ENCODE results near the gene TMBIM1. TPM values are rescaled to one million over a fixed set of nuclear protein-coding genes. Genes with fewer than 3 reads are reported as not detected.
"Not testable (repeated sequence)": the region's sequence is repeated elsewhere in the genome, so short reads cannot be mapped to it uniquely, and the experiment has no call there.

The TMBIM1 gene
- total RNA-seq, 2 donors from 2014 or later, result 42.8 to 79.0 TPM

- DNase-seq (ENCODE audit: low spot score), result no peak
- Mint-ChIP-seq H3K27ac (no peak overlapping the region), H3K4me1 (ENCODE audit: low read depth in 2 of 2) (peaks cover 14 to 15% of the 10 kb centered on the region in 2 donors), H3K4me3 (no peak overlapping the region), H3K27me3 (peaks cover 0 to 12% of the 10 kb centered on the region in 2 donors), H3K36me3 (no peaks in the 10 kb centered on the region), H3K9me3 (no peaks in the 10 kb centered on the region)
- ATAC-seq, result no peak
Measured at GRCh38 chr2:218325566-218326160, 33.4 kb upstream of the TMBIM1 start.

- ATAC-seq (no peak), DNase-seq (ENCODE audit: low spot score) (no peak)
- H3K27me3 Mint-ChIP-seq, result peaks cover 0 to 12% of the 10 kb centered on the region in 2 donors
- no peaks in the 10 kb centered on the region for H3K36me3 Mint-ChIP-seq
- H3K27ac Mint-ChIP-seq, result no peak overlapping the region
- H3K9me3 Mint-ChIP-seq, result no peaks in the 10 kb centered on the region
- peak overlapping the region; percentile 88 for H3K4me3 Mint-ChIP-seq
- H3K4me1 Mint-ChIP-seq (ENCODE audit: low read depth in 2 of 2), result peaks cover 14 to 15% of the 10 kb centered on the region in 2 donors
Measured at GRCh38 chr2:218323526-218324472, 31.5 kb upstream of the TMBIM1 start.

- H3K9me3 Mint-ChIP-seq, result no peaks in the 10 kb centered on the region
- H3K36me3 Mint-ChIP-seq, result no peaks in the 10 kb centered on the region
- H3K27me3 Mint-ChIP-seq, result peaks cover 0 to 12% of the 10 kb centered on the region in 2 donors
- peak overlapping the region in 1 of 2 donors; percentile 22 for H3K27ac Mint-ChIP-seq
- H3K4me3 Mint-ChIP-seq, result peak overlapping the region; percentile 88
- ATAC-seq (peak; percentile 83 to 88), DNase-seq (ENCODE audit: low spot score) (peak; percentile 76)
- H3K4me1 Mint-ChIP-seq (ENCODE audit: low read depth in 2 of 2), result peaks cover 14 to 16% of the 10 kb centered on the region in 2 donors
Measured at GRCh38 chr2:218322768-218323525, 30.6 kb upstream of the TMBIM1 start.

- DNase-seq (ENCODE audit: low spot score), result no peak
- Mint-ChIP-seq H3K36me3 (no peaks in the 10 kb centered on the region), H3K4me3 (no peak overlapping the region), H3K9me3 (no peaks in the 10 kb centered on the region), H3K27me3 (peaks cover 0 to 10% of the 10 kb centered on the region in 2 donors), H3K4me1 (ENCODE audit: low read depth in 2 of 2) (peaks cover 23 to 31% of the 10 kb centered on the region in 2 donors), H3K27ac (no peak overlapping the region)
- ATAC-seq, result no peak
Measured at GRCh38 chr2:218320704-218321336, 28.5 kb upstream of the TMBIM1 start.

GRCh38 chr2:218319813-218320365 lies 27.6 kb upstream of the TMBIM1 start:
- no peaks in the 10 kb centered on the region for H3K36me3 Mint-ChIP-seq
- ATAC-seq (no peak), DNase-seq (ENCODE audit: low spot score) (no peak)
- peaks cover 0 to 10% of the 10 kb centered on the region in 2 donors for H3K27me3 Mint-ChIP-seq
- H3K27ac Mint-ChIP-seq, result no peak overlapping the region
- no peak overlapping the region for H3K4me3 Mint-ChIP-seq
- H3K9me3 Mint-ChIP-seq, result no peaks in the 10 kb centered on the region
- H3K4me1 Mint-ChIP-seq (ENCODE audit: low read depth in 2 of 2), result peaks cover 23 to 32% of the 10 kb centered on the region in 2 donors

GRCh38 chr2:218318241-218318640 lies 25.9 kb upstream of the TMBIM1 start:
- ATAC-seq, result no peak
- Mint-ChIP-seq H3K36me3 (no peaks in the 10 kb centered on the region), H3K27me3 (peaks cover 0 to 2% of the 10 kb centered on the region in 2 donors), H3K4me1 (ENCODE audit: low read depth in 2 of 2) (peaks cover 15 to 23% of the 10 kb centered on the region in 2 donors), H3K4me3 (no peak overlapping the region), H3K27ac (no peak overlapping the region), H3K9me3 (no peaks in the 10 kb centered on the region)
- DNase-seq (ENCODE audit: low spot score), result no peak

- Mint-ChIP-seq H3K27ac (no peak overlapping the region), H3K4me1 (ENCODE audit: low read depth in 2 of 2) (peaks cover 15 to 23% of the 10 kb centered on the region in 2 donors), H3K4me3 (no peak overlapping the region), H3K9me3 (no peaks in the 10 kb centered on the region), H3K27me3 (peaks cover 0 to 2% of the 10 kb centered on the region in 2 donors), H3K36me3 (no peaks in the 10 kb centered on the region)
- ATAC-seq (no peak), DNase-seq (ENCODE audit: low spot score) (no peak)
Measured at GRCh38 chr2:218317835-218318234, 25.5 kb upstream of the TMBIM1 start.

GRCh38 chr2:218317303-218317630 lies 25.0 kb upstream of the TMBIM1 start:
- Mint-ChIP-seq H3K9me3 (no peaks in the 10 kb centered on the region), H3K4me3 (no peak overlapping the region), H3K27ac (no peak overlapping the region), H3K4me1 (ENCODE audit: low read depth in 2 of 2) (peaks cover 11 to 18% of the 10 kb centered on the region in 2 donors), H3K27me3 (no peaks in the 10 kb centered on the region), H3K36me3 (no peaks in the 10 kb centered on the region)
- no peak for ATAC-seq
- DNase-seq (ENCODE audit: low spot score), result no peak

GRCh38 chr2:218315397-218315796 lies 23.1 kb upstream of the TMBIM1 start:
- ATAC-seq (no peak), DNase-seq (ENCODE audit: low spot score) (no peak)
- Mint-ChIP-seq H3K4me3 (no peak overlapping the region), H3K27me3 (no peaks in the 10 kb centered on the region), H3K4me1 (ENCODE audit: low read depth in 2 of 2) (peaks cover 9 to 17% of the 10 kb centered on the region in 2 donors), H3K36me3 (no peaks in the 10 kb centered on the region), H3K9me3 (no peaks in the 10 kb centered on the region), H3K27ac (no peak overlapping the region)

GRCh38 chr2:218314764-218315163 lies 22.5 kb upstream of the TMBIM1 start:
- not testable (repeated sequence) for H3K4me3 Mint-ChIP-seq, H3K36me3 Mint-ChIP-seq
- peaks cover 9 to 17% of the 10 kb centered on the region in 2 donors for H3K4me1 Mint-ChIP-seq (ENCODE audit: low read depth in 2 of 2)

GRCh38 chr2:218313356-218313755 lies 21.1 kb upstream of the TMBIM1 start:
- H3K4me1 Mint-ChIP-seq (ENCODE audit: low read depth in 2 of 2), result peaks cover 9 to 17% of the 10 kb centered on the region in 2 donors
- no peaks in the 10 kb centered on the region for H3K27me3 Mint-ChIP-seq

More at GRCh38 chr2:218314764-218315163, 22.5 kb upstream of the TMBIM1 start:
- not testable (repeated sequence) for DNase-seq (ENCODE audit: low spot score); H3K9me3 Mint-ChIP-seq; H3K27me3 Mint-ChIP-seq; ATAC-seq; H3K27ac Mint-ChIP-seq

GRCh38 chr2:218312267-218312756 lies 20.0 kb upstream of the TMBIM1 start:
- DNase-seq (ENCODE audit: low spot score) (no peak), ATAC-seq (no peak)
- H3K9me3 Mint-ChIP-seq, result no peaks in the 10 kb centered on the region
- H3K4me3 Mint-ChIP-seq, result no peak overlapping the region
- H3K27ac Mint-ChIP-seq, result peak overlapping the region in 1 of 2 donors; percentile 53
- peaks cover 9 to 13% of the 10 kb centered on the region in 2 donors for H3K4me1 Mint-ChIP-seq (ENCODE audit: low read depth in 2 of 2)
- H3K27me3 Mint-ChIP-seq, result no peaks in the 10 kb centered on the region
- no peaks in the 10 kb centered on the region for H3K36me3 Mint-ChIP-seq

More at GRCh38 chr2:218313356-218313755, 21.1 kb upstream of the TMBIM1 start:
- no peaks in the 10 kb centered on the region for H3K9me3 Mint-ChIP-seq
- DNase-seq (ENCODE audit: low spot score) (no peak), ATAC-seq (no peak)
- no peak overlapping the region for H3K4me3 Mint-ChIP-seq
- no peak overlapping the region for H3K27ac Mint-ChIP-seq
- H3K36me3 Mint-ChIP-seq, result no peaks in the 10 kb centered on the region

All from natural killer cell treated with Interleukin-12 subunit alpha and Interleukin-12 subunit beta and Interleukin-15 and Interleukin-18, amount 100 ng/mL, for 72 hours (primary cell).